MG63 (cell line): Measurements from ENCODE around the gene HOGA1. TPM values are rescaled to one million over a fixed set of nuclear protein-coding genes. Genes with fewer than 3 reads are reported as not detected.
A peak's percentile ranks its signal among the peaks of the same experiment; 100 is the strongest.
"Not testable (repeated sequence)": the region's sequence is repeated elsewhere in the genome, so short reads cannot be mapped to it uniquely, and the experiment has no call there.

Experiments used
- DNase-seq: peaks from one replicate; pipeline ENCODE4 v3.0.0-alpha.2; 2020
- H3K27me3 ChIP-seq: fragments of 250-450 bp; sonication (Bioruptor Pico); 2 replicates; pipeline ENCODE4 v1.5.1; 2020; ENCODE audit warnings: mild to moderate bottlenecking, moderate library complexity
- H3K36me3 ChIP-seq: fragments of 250-450 bp; sonication (Bioruptor Pico); 2 replicates; pipeline ENCODE4 v1.5.1; 2020; ENCODE audit warnings: mild to moderate bottlenecking, moderate library complexity
- H3K4me3 ChIP-seq: fragments of 250-450 bp; sonication (Bioruptor Pico); 2 replicates; pipeline ENCODE4 v1.5.1; 2020; ENCODE audit warnings: mild to moderate bottlenecking, moderate library complexity
- H3K9me3 ChIP-seq: fragments of 250-450 bp; sonication (Bioruptor Pico); 2 replicates; pipeline ENCODE4 v1.5.1; 2020; ENCODE audit warnings: mild to moderate bottlenecking, moderate library complexity
- total RNA-seq: library from RNA; depleted of rRNA; stranded (reverse); fragments of >200 nt; shearing (Covaris generic); gene quantifications from 2 replicates; pipeline ENCODE4 v1.2.3, GENCODE V29; 2014; ENCODE audit warnings: low replicate concordance; rRNA removed

Gene HOGA1
- total RNA-seq, 1 experiment from 2014 or later, result 5.0 TPM

DNA sequence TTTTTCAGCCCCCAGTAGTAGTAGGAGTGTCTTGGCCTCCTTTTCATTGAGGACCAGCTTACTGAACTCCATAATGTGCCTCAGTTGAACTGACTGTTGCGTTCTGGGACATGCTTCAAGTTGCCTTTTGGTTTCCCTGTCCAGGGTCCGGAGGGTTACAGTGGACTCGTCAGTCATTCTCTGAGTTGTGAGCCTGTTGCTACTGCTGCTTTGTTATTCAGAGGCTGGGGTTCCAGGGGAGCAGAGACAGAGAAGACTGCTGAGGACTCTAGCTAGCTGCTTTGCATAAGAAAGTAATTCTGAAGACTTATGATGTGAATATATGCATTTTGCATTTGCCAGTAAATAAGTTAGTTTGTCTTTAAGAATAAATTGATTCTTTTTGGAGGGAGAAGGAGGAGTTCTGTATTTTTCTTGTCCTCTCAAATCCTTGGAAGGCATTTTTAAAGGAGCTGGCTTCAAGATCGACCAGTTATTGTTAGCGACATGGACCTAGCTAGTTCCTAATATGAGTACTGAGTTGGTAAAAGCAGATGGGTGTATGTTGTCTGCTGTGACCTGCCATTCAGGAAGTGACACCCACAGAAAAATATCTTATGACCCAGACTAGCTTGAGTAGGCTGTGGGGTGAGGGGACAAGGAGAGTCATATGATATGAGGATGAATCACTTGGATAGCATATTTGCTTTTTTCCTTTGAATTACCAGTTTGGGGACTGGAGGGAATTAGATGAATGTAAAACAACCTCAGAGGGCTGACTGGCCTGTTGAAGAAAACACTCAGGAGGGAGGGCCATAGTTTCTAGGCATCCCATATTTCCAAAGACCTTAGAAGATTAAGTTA, 64.6 kb downstream of the HOGA1 start:
- H3K36me3 ChIP-seq, result peaks cover 52% of the 10 kb centered on the region
- H3K9me3 ChIP-seq, result no peaks in the 10 kb centered on the region; the same call in 1 of the 2 replicates
- H3K4me3 ChIP-seq, result no peak overlapping the region
- DNase-seq, result peak; percentile 65
- H3K27me3 ChIP-seq, result no peaks in the 10 kb centered on the region

DNA sequence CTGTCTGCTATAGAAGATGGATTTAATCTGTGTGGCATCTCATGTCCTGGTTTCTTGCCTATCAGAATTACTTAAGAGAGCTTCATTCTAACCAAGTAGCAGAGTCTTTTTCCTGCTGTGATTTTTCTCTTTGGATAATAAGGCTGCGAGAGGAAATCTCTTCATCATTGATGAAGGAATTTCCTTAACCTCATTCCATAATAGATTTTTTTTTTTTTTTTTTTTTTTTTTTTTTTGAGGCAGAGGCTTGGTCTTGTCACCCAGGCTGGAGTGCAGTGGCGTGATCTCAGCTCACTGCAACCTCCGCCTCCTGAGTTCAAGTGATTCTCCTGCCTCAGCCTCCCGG, 65.2 kb downstream of the HOGA1 start:
- peaks cover 48% of the 10 kb centered on the region for H3K36me3 ChIP-seq
- not testable (repeated sequence) for DNase-seq, H3K4me3 ChIP-seq, H3K9me3 ChIP-seq, H3K27me3 ChIP-seq

GRCh38 chr10:97650726-97651125, 66.5 kb downstream of the HOGA1 start:
- Histone ChIP-seq H3K27me3 (no peaks in the 10 kb centered on the region), H3K9me3 (no peaks in the 10 kb centered on the region; the same call in 1 of the 2 replicates), H3K36me3 (peaks cover 46% of the 10 kb centered on the region), H3K4me3 (no peak overlapping the region)
- no peak for DNase-seq

- Histone ChIP-seq H3K9me3 (no peaks in the 10 kb centered on the region; the same call in 1 of the 2 replicates), H3K27me3 (no peaks in the 10 kb centered on the region), H3K4me3 (no peak overlapping the region), H3K36me3 (peaks cover 54% of the 10 kb centered on the region)
- DNase-seq, result no peak
Measured at GRCh38 chr10:97651773-97652172, 67.6 kb downstream of the HOGA1 start.

- H3K36me3 ChIP-seq, result peaks cover 53% of the 10 kb centered on the region
- H3K27me3 ChIP-seq, result no peaks in the 10 kb centered on the region
- H3K4me3 ChIP-seq, result no peak overlapping the region
- H3K9me3 ChIP-seq, result no peaks in the 10 kb centered on the region
- DNase-seq, result no peak
Measured at GRCh38 chr10:97656777-97657176, 72.6 kb downstream of the HOGA1 start.

DNA sequence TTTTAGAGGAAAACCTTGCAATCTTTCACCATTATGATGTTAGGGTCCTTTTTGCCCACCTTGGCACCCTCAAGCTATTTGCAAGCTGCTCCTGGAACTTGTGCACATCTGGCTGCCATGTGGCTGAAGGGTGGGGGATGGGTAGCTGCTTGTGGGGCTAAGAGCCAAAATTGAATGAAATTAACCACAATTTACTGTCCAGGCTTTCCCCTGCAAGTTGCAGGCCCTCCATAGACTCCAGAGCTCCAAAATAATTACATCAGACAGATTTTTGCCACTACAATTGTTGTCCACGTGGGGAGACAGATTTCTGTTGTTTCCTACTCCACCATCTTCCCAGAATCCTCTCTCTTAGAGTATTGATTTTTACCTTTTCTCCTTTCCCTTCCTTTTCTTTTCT, 75.4 kb downstream of the HOGA1 start:
- no peak for DNase-seq
- Histone ChIP-seq H3K36me3 (peaks cover 51% of the 10 kb centered on the region), H3K9me3 (no peaks in the 10 kb centered on the region), H3K4me3 (no peak overlapping the region), H3K27me3 (no peaks in the 10 kb centered on the region)

Other genes with a start within 250 kb of the HOGA1 start
- gene FRAT2, start 249.7 kb upstream of the HOGA1 start, total RNA-seq, result 4.7 and 15.4 TPM in 2 replicates
- 19.0 and 34.7 TPM in 2 replicates for gene RRP12, start 183.0 kb upstream of the HOGA1 start, total RNA-seq
- gene PGAM1, start 158.2 kb upstream of the HOGA1 start, total RNA-seq, result 577 and 749 TPM in 2 replicates
- 42.8 and 45.6 TPM in 2 replicates for gene EXOSC1, start 138.4 kb upstream of the HOGA1 start, total RNA-seq
- gene ZDHHC16, start 138.2 kb upstream of the HOGA1 start, total RNA-seq, result 40.4 and 41.5 TPM in 2 replicates
- 44.3 and 57.6 TPM in 2 replicates for gene MMS19, start 86.0 kb upstream of the HOGA1 start, total RNA-seq
- gene UBTD1, start 85.5 kb upstream of the HOGA1 start, total RNA-seq, result 19.3 and 29.7 TPM in 2 replicates
- gene ANKRD2, start 11.6 kb upstream of the HOGA1 start, total RNA-seq, result not detected in 2 replicates
- gene C10orf62, start 5.3 kb downstream of the HOGA1 start, total RNA-seq, result not detected in 2 replicates
- gene MORN4, start 49.1 kb downstream of the HOGA1 start, total RNA-seq, result 5.7 and 7.0 TPM in 2 replicates
- 25.8 and 28.1 TPM in 2 replicates for gene PI4K2A, start 56.3 kb downstream of the HOGA1 start, total RNA-seq
- gene AVPI1, start 102.9 kb downstream of the HOGA1 start, total RNA-seq, result 14.2 and 20.0 TPM in 2 replicates
- gene MARVELD1, start 129.3 kb downstream of the HOGA1 start, total RNA-seq, result 47.5 and 63.5 TPM in 2 replicates
- 9.2 and 18.2 TPM in 2 replicates for gene ZFYVE27, start 152.7 kb downstream of the HOGA1 start, total RNA-seq
- gene SFRP5, start 187.6 kb downstream of the HOGA1 start, total RNA-seq, result not detected in 2 replicates